K562 (cell line): ENCODE data around the gene PPP1R36. TPM values are rescaled to one million over a fixed set of nuclear protein-coding genes. Genes with fewer than 3 reads are reported as not detected.

Experiments used
- ATAC-seq: fragments of 200-7000 bp; cut with Tn5 transposase; 3 replicates; pipeline ENCODE4 v1.9.1; 2020; ENCODE audit warnings: moderate library complexity
- BruUV-seq: library from RNA; stranded (reverse); fragments of 400-500 nt; replicated peaks from 2 replicates; lab custom pipeline; 2021; lab: Mats Ljungman, UMichigan
- CTCF ChIA-PET: fragments of 300-600 bp; formaldehyde crosslinking; extraction: SDS; loops from one replicate; lab custom pipeline; 2021; ENCODE audit warnings: low intra/inter-chr PET ratio; lab: Yijun Ruan, JAX
- POLR2A ChIA-PET: fragments of 300-600, 350-650 bp; sonication (Branson Sonifier 250); formaldehyde crosslinking; extraction: SDS; loops from one replicate; lab custom pipeline; 2021; ENCODE audit warnings: antibody characterized with exemption, inconsistent platforms; lab: Yijun Ruan, JAX
- DNase-seq, 4 experiments: peaks; one replicate each; pipeline versions ENCODE4 v3.0.0 to v3.0.0-alpha.2; 2011 to 2018; ENCODE audit warnings: low spot score in 3 of 4, mixed read lengths in 3 of 4; ENCODE audit errors: extremely low read depth in 1 of 4
- FAIRE-seq: peaks from 2 replicates; lab custom pipeline; 2011; peaks lifted over from hg19 to GRCh38; lab: Jason Lieb, UNC
- H2AFZ ChIP-seq: 2 replicates; pipeline ENCODE4 v1.6.0; 2011; ENCODE audit warnings: low read depth, low read length, control low read depth, inconsistent platforms
- H3K27ac ChIP-seq: fragments of 200-600 bp; 3 replicates; pipeline ENCODE4 v1.8.0; 2011; ENCODE audit warnings: low read depth, mild to moderate bottlenecking, control low read depth, inconsistent platforms, low read length, moderate library complexity, mixed read lengths; ENCODE audit errors: extremely low read depth
- H3K27me3 ChIP-seq, 2 experiments: fragments of 300-600 bp in 1 of 2; 2 replicates in 1 of 2; 3 replicates in 1 of 2; pipeline versions ENCODE4 v1.6.0 to v1.8.0; 2011; ENCODE audit warnings: inconsistent platforms in 2 of 2, low read length in 2 of 2, mild to moderate bottlenecking in 1 of 2, mixed read lengths in 1 of 2, moderate library complexity in 1 of 2; ENCODE audit not compliant: control insufficient read depth in 2 of 2, insufficient read depth in 2 of 2
- H3K36me3 ChIP-seq: fragments of 300-600 bp; 3 replicates; pipeline ENCODE4 v1.8.0; 2011; ENCODE audit warnings: mild to moderate bottlenecking, low read length, inconsistent platforms; ENCODE audit not compliant: control insufficient read depth, insufficient read depth
- H3K4me1 ChIP-seq, 2 experiments: fragments of 200-600 bp in 1 of 2; replicated peaks in 1 of 2; 2 replicates in 1 of 2; 3 replicates in 1 of 2; pipeline versions ENCODE4 v1.5.1 to v1.8.0; 2011; ENCODE audit warnings: inconsistent platforms in 2 of 2, low read length in 2 of 2, mild to moderate bottlenecking in 1 of 2, mixed read lengths in 1 of 2, moderate library complexity in 1 of 2; ENCODE audit not compliant: control insufficient read depth in 2 of 2, insufficient read depth in 2 of 2
- H3K4me2 ChIP-seq: 2 replicates; pipeline ENCODE4 v1.6.1; 2011; ENCODE audit warnings: low read length, control low read depth, inconsistent platforms, mixed read lengths; ENCODE audit not compliant: insufficient read depth
- H3K4me3 ChIP-seq: fragments of 200-600 bp; sonication (generic), shearing (Covaris generic); 2 replicates; pipeline ENCODE4 v1.5.1; 2016; ENCODE audit warnings: control low read depth, inconsistent platforms
- H3K79me2 ChIP-seq: fragments of 200-600 bp; 3 replicates; pipeline ENCODE4 v1.8.0; 2011; ENCODE audit warnings: low read length, inconsistent platforms; ENCODE audit not compliant: control insufficient read depth, insufficient read depth
- H3K9ac ChIP-seq, 2 experiments: 2 replicates each; pipeline versions ENCODE4 v1.6.0 to v1.6.1; 2011; ENCODE audit warnings: low read depth in 2 of 2, low read length in 2 of 2, control low read depth in 1 of 2, inconsistent platforms in 1 of 2, mild to moderate bottlenecking in 1 of 2, mixed read lengths in 1 of 2; ENCODE audit not compliant: insufficient read depth in 1 of 2
- H3K9me1 ChIP-seq: one replicate; pipeline ENCODE4 v1.6.0; 2011; ENCODE audit warnings: inconsistent platforms, mild to moderate bottlenecking, low read length, moderate library complexity; ENCODE audit not compliant: control insufficient read depth, insufficient read depth
- H3K9me3 ChIP-seq: replicated peaks from 2 replicates; pipeline ENCODE4 v1.5.1; 2011; ENCODE audit warnings: low read depth, low read length, inconsistent platforms; ENCODE audit not compliant: control insufficient read depth, insufficient read depth
- H4K20me1 ChIP-seq: replicated peaks from 2 replicates; pipeline ENCODE4 v1.6.1; 2011; ENCODE audit warnings: low read length, inconsistent platforms, mixed read lengths; ENCODE audit not compliant: control insufficient read depth, insufficient read depth
- CEBPZ ChIP-seq: fragments of 150-350 bp; IDR thresholded peaks from 2 replicates; pipeline ENCODE4 v1.6.1; 2014; ENCODE audit warnings: low read depth, mild to moderate bottlenecking, low read length, borderline replicate concordance
- CREBBP ChIP-seq: IDR thresholded peaks from one replicate; pipeline ENCODE4 v1.6.1; 2012; ENCODE audit warnings: low read depth, mild to moderate bottlenecking, control low read depth, inconsistent platforms, low read length
- FOXJ2 ChIP-seq: fragments of 200-800 bp; sonication (Bioruptor generic); IDR thresholded peaks from 2 replicates; pipeline ENCODE4 v1.6.1; 2016; ENCODE audit warnings: missing genetic modification characterization, missing compliant biosample characterization
- GATAD2B ChIP-seq: fragments of 450-650 bp; IDR thresholded peaks from 2 replicates; pipeline ENCODE4 v1.6.1; 2017; ENCODE audit warnings: mild to moderate bottlenecking, borderline replicate concordance
- HDAC8 ChIP-seq: fragments of 450-650 bp; IDR thresholded peaks from 2 replicates; pipeline ENCODE4 v1.6.1; 2016; ENCODE audit warnings: mild to moderate bottlenecking, missing genetic modification characterization, moderate library complexity, missing compliant biosample characterization
- HLTF ChIP-seq: fragments of 450-650 bp; IDR thresholded peaks from 2 replicates; pipeline ENCODE4 v1.6.1; 2016
- PHF21A ChIP-seq: fragments of 450-650 bp; IDR thresholded peaks from 2 replicates; pipeline ENCODE4 v1.6.1; 2017; ENCODE audit warnings: low read depth, borderline replicate concordance
- STAT5B ChIP-seq: fragments of 250-450 bp; sonication (Bioruptor Pico); IDR thresholded peaks from 2 replicates; pipeline ENCODE4 v1.8.0; 2021; ENCODE audit warnings: mild to moderate bottlenecking, inconsistent platforms
- ZNF174 ChIP-seq: fragments of 250-450 bp; sonication (Bioruptor Pico); IDR thresholded peaks from 2 replicates; pipeline ENCODE4 v1.4.0; 2020; ENCODE audit warnings: mild to moderate bottlenecking
- WGBS: fragments of 100-300 bp; shearing (Covaris generic); methylation state at CpG from one replicate; pipeline ENCODE4 v1.1.6; 2016; ENCODE audit warnings: low coverage, mixed read lengths; ENCODE audit not compliant: insufficient coverage; ENCODE audit errors: missing lambda C conversion rate; 5-methylcytosine and 5-hydroxymethylcytosine counted together
- in situ Hi-C: fragments of 300-500 bp; cut with MboI; formaldehyde crosslinking; loops from 4 replicates; pipeline ENCODE4 v1.15.0; 2018; ENCODE audit warnings: inconsistent platforms, mixed read lengths
- intact Hi-C: fragments of 100-400 bp; cut with micrococcal nuclease; formaldehyde crosslinking; loops from 2 replicates; pipeline ENCODE4 v1.14.2; 2022
- polyA plus RNA-seq, 8 experiments: library from polyadenylated mRNA; depleted of rRNA in 4 of 8; stranded (reverse) in 5 of 8; unstranded in 3 of 8; fragments of >200 nt; fragmentation: Nextera tagmentation in 2 of 8; fragmentation: Illumina TruSeq in 1 of 8; extraction: Ambion mirVana in 2 of 8; extraction: Trizol in 1 of 8; gene quantifications; 2 replicates each; pipeline versions ENCODE4 v1.2.1 to v1.2.3, GENCODE V29; 2011 to 2014; ENCODE audit warnings: inconsistent platforms in 1 of 8, missing spikeins in 1 of 8
- total RNA-seq, 7 experiments: library from RNA; depleted of rRNA in 6 of 7; stranded (reverse); fragments of >200 nt in 6 of 7; fragmentation: Illumina TruSeq in 2 of 7; extraction: Trizol in 2 of 7; gene quantifications; 2 replicates each; pipeline versions ENCODE4 v1.2.1 to v1.2.3, GENCODE V29; 2011 to 2021; ENCODE audit warnings: low replicate concordance in 1 of 7
- TF ChIP-seq, protein P1 (sequence below): fragments of 250-450 bp; sonication (Bioruptor Pico); IDR thresholded peaks from 2 replicates; pipeline ENCODE4 v1.4.0; 2020; ENCODE audit warnings: mild to moderate bottlenecking

The PPP1R36 gene
- total and polyA plus RNA-seq, 9 of the 15 experiments (the other 6 are each of a cell fraction or from before 2014, with no cell fraction given), result 0.29 TPM; not detected in 8

DNA sequence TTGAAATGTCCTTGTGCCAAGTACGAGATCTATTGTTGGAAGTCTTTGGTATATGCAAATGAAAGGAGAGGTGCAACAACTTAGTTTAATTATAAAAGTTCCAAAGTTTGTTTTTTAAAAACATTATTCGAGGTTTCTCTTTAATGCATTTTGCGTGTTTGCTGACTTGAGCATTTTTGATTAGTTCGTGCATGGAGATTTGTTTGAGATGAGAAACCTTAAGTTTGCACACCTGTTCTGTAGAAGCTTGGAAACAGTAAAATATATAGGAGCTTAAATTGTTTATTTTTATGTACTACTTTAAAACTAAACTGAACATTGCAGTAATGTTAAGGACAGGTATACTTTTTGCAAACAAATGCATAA lies 6.9 kb upstream of the PPP1R36 start:
- H3K4me2 ChIP-seq, result no peak overlapping the region
- no peak overlapping the region for H3K27ac ChIP-seq
- 0% methylated on average over 4 of the region's 4 CpGs for WGBS
- H3K79me2 ChIP-seq, result no peaks in the 10 kb centered on the region
- no peaks in the 10 kb centered on the region for H3K36me3 ChIP-seq
- no TSS peak for BruUV-seq
- no peaks in the 10 kb centered on the region for H3K9me1 ChIP-seq
- CTCF ChIA-PET, result no interaction called here
- TF ChIP-seq STAT5B (CRISPR knock-in tag) (no peak), ZNF174 (CRISPR knock-in tag) (no peak), HLTF (no peak), FOXJ2 (tag) (no peak), CREBBP (no peak), HDAC8 (no peak), CEBPZ (no peak), GATAD2B (no peak), PHF21A (no peak)
- TF ChIP-seq, protein P1, sequence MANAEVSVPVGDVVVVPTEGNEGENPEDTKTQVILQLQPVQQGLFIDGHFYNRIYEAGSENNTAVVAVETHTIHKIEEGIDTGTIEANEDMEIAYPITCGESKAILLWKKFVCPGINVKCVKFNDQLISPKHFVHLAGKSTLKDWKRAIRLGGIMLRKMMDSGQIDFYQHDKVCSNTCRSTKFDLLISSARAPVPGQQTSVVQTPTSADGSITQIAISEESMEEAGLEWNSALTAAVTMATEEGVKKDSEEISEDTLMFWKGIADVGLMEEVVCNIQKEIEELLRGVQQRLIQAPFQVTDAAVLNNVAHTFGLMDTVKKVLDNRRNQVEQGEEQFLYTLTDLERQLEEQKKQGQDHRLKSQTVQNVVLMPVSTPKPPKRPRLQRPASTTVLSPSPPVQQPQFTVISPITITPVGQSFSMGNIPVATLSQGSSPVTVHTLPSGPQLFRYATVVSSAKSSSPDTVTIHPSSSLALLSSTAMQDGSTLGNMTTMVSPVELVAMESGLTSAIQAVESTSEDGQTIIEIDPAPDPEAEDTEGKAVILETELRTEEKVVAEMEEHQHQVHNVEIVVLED, result no peak
- H3K9ac ChIP-seq, result no peak overlapping the region
- FAIRE-seq, result no peak
- in situ Hi-C loops, result no loop called here
- no peak overlapping the region for H3K4me3 ChIP-seq
- H3K9me3 ChIP-seq, result no peaks in the 10 kb centered on the region; the same call in 1 of the 2 replicates
- POLR2A ChIA-PET, result interaction anchor here (0.9 kb wide), 1 partner anchor 20 kb away, joined by 3 read pairs; no protein-coding TSS in a partner anchor
- DNase-seq, result no peak
- peaks cover 2 to 7% of the 10 kb centered on the region in 2 experiments; a peak in 1 of 5 replicates for H3K27me3 ChIP-seq
- no peaks in the 10 kb centered on the region for H4K20me1 ChIP-seq
- intact Hi-C loops, result no loop called here
- ATAC-seq, result no peak
- H3K4me1 ChIP-seq, result peaks cover 0 to 8% of the 10 kb centered on the region in 2 experiments; a peak in 1 of 5 replicates
- H2AFZ ChIP-seq, result no peak overlapping the region
